IMR-90 (cell line): Measurements from ENCODE around the gene CTSV. TPM values are rescaled to one million over a fixed set of nuclear protein-coding genes. Genes with fewer than 3 reads are reported as not detected.

ENCODE experiments used
- ATAC-seq: fragments of 200-7000 bp; cut with Tn5 transposase; 2 replicates; pipeline ENCODE4 v1.9.1; 2020; ENCODE audit warnings: low read depth, mild to moderate bottlenecking, moderate library complexity
- BruUV-seq: library from RNA; stranded (reverse); fragments of 400-500 nt; replicated peaks from 2 replicates; lab custom pipeline; 2021; lab: Mats Ljungman, UMichigan
- CTCF ChIA-PET: fragments of 300-600 bp; formaldehyde crosslinking; extraction: SDS; loops from one replicate; lab custom pipeline; 2021; ENCODE audit warnings: antibody characterized with exemption; lab: Yijun Ruan, JAX
- POLR2A ChIA-PET: fragments of 300-600 bp; sonication (Branson Sonifier 250); formaldehyde crosslinking; loops from one replicate; lab custom pipeline; 2022; ENCODE audit warnings: antibody characterized with exemption; ENCODE audit not compliant: unreplicated experiment; lab: Charles Lee
- DNase-seq: peaks from one replicate; pipeline ENCODE4 v3.0.0; 2013
- H2AFZ ChIP-seq: replicated peaks from 2 replicates; pipeline ENCODE3; 2013; ENCODE audit warnings: low read length, mild to moderate bottlenecking; ENCODE audit not compliant: poor library complexity
- H2AK5ac ChIP-seq: 2 replicates; pipeline ENCODE4 v1.6.1; 2013; ENCODE audit warnings: low read depth, low read length, inconsistent platforms
- H2AK9ac ChIP-seq: replicated peaks from 2 replicates; pipeline ENCODE3; 2013; ENCODE audit warnings: mild to moderate bottlenecking, low read depth, low read length, moderate library complexity; ENCODE audit not compliant: poor library complexity
- H2BK120ac ChIP-seq: 2 replicates; pipeline ENCODE4 v1.6.1; 2013; ENCODE audit warnings: low read depth, low read length, inconsistent platforms
- H2BK15ac ChIP-seq: 3 replicates; pipeline ENCODE4 v1.6.1; 2013; ENCODE audit warnings: low read depth, low read length, inconsistent platforms
- H2BK20ac ChIP-seq: 2 replicates; pipeline ENCODE4 v1.6.1; 2013; ENCODE audit warnings: low read depth, mild to moderate bottlenecking, inconsistent platforms, low read length, moderate library complexity
- H2BK5ac ChIP-seq: 2 replicates; pipeline ENCODE4 v1.6.1; 2013; ENCODE audit warnings: mild to moderate bottlenecking, low read depth, low read length, inconsistent platforms; ENCODE audit not compliant: poor library complexity, severe bottlenecking
- H3K14ac ChIP-seq: replicated peaks from 2 replicates; pipeline ENCODE4 v1.6.1; 2013; ENCODE audit warnings: low read depth, low read length, inconsistent platforms
- H3K18ac ChIP-seq: 2 replicates; pipeline ENCODE4 v1.6.1; 2013; ENCODE audit warnings: low read depth, low read length, control low read depth
- H3K23ac ChIP-seq: 2 replicates; pipeline ENCODE4 v1.6.1; 2013; ENCODE audit warnings: low read depth, low read length, inconsistent platforms
- H3K27ac ChIP-seq: 2 replicates; pipeline ENCODE4 v1.5.1; 2013; ENCODE audit warnings: mild to moderate bottlenecking, control low read depth, low read length; ENCODE audit not compliant: insufficient read depth
- H3K27me3 ChIP-seq: 2 replicates; pipeline ENCODE4 v1.6.1; 2013; ENCODE audit warnings: low read length; ENCODE audit not compliant: control insufficient read depth, insufficient read depth
- H3K36me3 ChIP-seq: 2 replicates; pipeline ENCODE4 v1.6.1; 2013; ENCODE audit warnings: low read length, mixed read lengths; ENCODE audit not compliant: control insufficient read depth, insufficient read depth
- H3K4ac ChIP-seq: 2 replicates; pipeline ENCODE4 v1.6.1; 2013; ENCODE audit warnings: low read depth, low read length, inconsistent platforms
- H3K4me1 ChIP-seq: 2 replicates; pipeline ENCODE4 v1.6.1; 2013; ENCODE audit warnings: low read length, mixed read lengths; ENCODE audit not compliant: control insufficient read depth, insufficient read depth
- H3K4me2 ChIP-seq: 2 replicates; pipeline ENCODE4 v1.6.1; 2013; ENCODE audit warnings: low read depth, mild to moderate bottlenecking, control low read depth, low read length, moderate library complexity
- H3K4me3 ChIP-seq: 2 replicates; pipeline ENCODE4 v1.5.1; 2013; ENCODE audit warnings: low read depth, mild to moderate bottlenecking, control low read depth, low read length, moderate library complexity; ENCODE audit not compliant: insufficient read depth
- H3K56ac ChIP-seq: 2 replicates; pipeline ENCODE4 v1.6.1; 2013; ENCODE audit warnings: low read length, inconsistent platforms; ENCODE audit not compliant: insufficient read depth; ENCODE audit errors: extremely low read depth
- H3K79me1 ChIP-seq, 2 experiments: 2 replicates each; pipeline ENCODE4 v1.6.1; 2013; ENCODE audit warnings: low read length in 2 of 2, inconsistent platforms in 1 of 2, low read depth in 1 of 2
- H3K9ac ChIP-seq: 2 replicates; pipeline ENCODE4 v1.6.1; 2013; ENCODE audit warnings: low read depth, low read length, control low read depth
- H3K9me1 ChIP-seq: 2 replicates; pipeline ENCODE4 v1.6.1; 2013; ENCODE audit warnings: low read length, inconsistent platforms; ENCODE audit not compliant: insufficient read depth
- H3K9me3 ChIP-seq: 2 replicates; pipeline ENCODE4 v1.6.1; 2013; ENCODE audit warnings: low read length; ENCODE audit not compliant: control insufficient read depth, insufficient read depth
- H4K20me1 ChIP-seq: 2 replicates; pipeline ENCODE4 v1.6.1; 2013; ENCODE audit warnings: low read length, inconsistent platforms; ENCODE audit not compliant: insufficient read depth
- H4K5ac ChIP-seq: 2 replicates; pipeline ENCODE4 v1.6.1; 2013; ENCODE audit warnings: mild to moderate bottlenecking, low read depth, low read length, control low read depth
- H4K8ac ChIP-seq, 2 experiments: 2 replicates each; pipeline ENCODE4 v1.6.1; 2013; ENCODE audit warnings: low read depth in 2 of 2, low read length in 2 of 2, control low read depth in 1 of 2, inconsistent platforms in 1 of 2
- H4K91ac ChIP-seq: 2 replicates; pipeline ENCODE4 v1.6.1; 2013; ENCODE audit warnings: low read depth, low read length, inconsistent platforms; ENCODE audit not compliant: insufficient read depth
- CEBPB ChIP-seq: IDR thresholded peaks from 2 replicates; pipeline ENCODE4 v1.6.1; 2012; ENCODE audit warnings: low read depth, low read length, improper control_type of control experiment
- CTCF ChIP-seq: conservative IDR thresholded peaks from 2 replicates; pipeline ENCODE4 v1.5.1; 2012; ENCODE audit warnings: mild to moderate bottlenecking, low read depth, low read length, improper control_type of control experiment
- FOS ChIP-seq: fragments of 150-350 bp; IDR thresholded peaks from 2 replicates; pipeline ENCODE4 v1.6.1; 2016; ENCODE audit warnings: low read depth, low read length
- POLR2A ChIP-seq: IDR thresholded peaks from 2 replicates; pipeline ENCODE4 v1.6.1; 2012; ENCODE audit warnings: mild to moderate bottlenecking, low read depth, low read length
- RCOR1 ChIP-seq: IDR thresholded peaks from 2 replicates; pipeline ENCODE4 v1.6.1; 2012; ENCODE audit warnings: mild to moderate bottlenecking, low read length, improper control_type of control experiment; ENCODE audit not compliant: insufficient replicate concordance
- SMC3 ChIP-seq: fragments of 150-350 bp; IDR thresholded peaks from 2 replicates; pipeline ENCODE4 v1.6.1; 2016; ENCODE audit warnings: low read depth, mild to moderate bottlenecking, antibody characterized with exemption, low read length, moderate library complexity
- WGBS, 2 experiments: methylation state at CpG; one replicate each; pipeline versions ENCODE4 v1.1.5 to v1.1.7; 2013; ENCODE audit warnings: missing lambda C conversion rate in 2 of 2; ENCODE audit not compliant: insufficient read length in 1 of 2; ENCODE audit errors: extremely low coverage in 2 of 2; 5-methylcytosine and 5-hydroxymethylcytosine counted together
- dilution Hi-C: fragments of 300-500 bp; cut with HindIII; formaldehyde crosslinking; loops from one replicate; pipeline ENCODE4 v1.14.3; 2018; ENCODE audit warnings: low sequenced_read_pairs; ENCODE audit not compliant: unreplicated experiment
- in situ Hi-C: fragments of 300-500 bp; cut with MboI; formaldehyde crosslinking; loops from 3 replicates; pipeline ENCODE4 v1.14.3; 2019; ENCODE audit warnings: low sequenced_read_pairs, inconsistent platforms, mixed read lengths
- intact Hi-C: fragments of 100-400 bp; cut with micrococcal nuclease; formaldehyde crosslinking; loops from 2 replicates; pipeline ENCODE4 v1.10.0; 2022
- polyA plus RNA-seq, 3 experiments: library from polyadenylated mRNA; depleted of rRNA; stranded (reverse); fragments of >200 nt; gene quantifications; 2 replicates each; pipeline ENCODE4 v1.2.3, GENCODE V29; 2012; ENCODE audit warnings: low replicate concordance in 1 of 3
- total RNA-seq: library from RNA; depleted of rRNA; stranded (reverse); fragments of >200 nt; gene quantifications from 2 replicates; pipeline ENCODE4 v1.2.3, GENCODE V29; 2012

The CTSV gene
- total and polyA plus RNA-seq, 2 of the 4 experiments (the other 2 are of a cell fraction): 0.54 to 0.75 TPM

- no peaks in the 10 kb centered on the region for H3K79me1 ChIP-seq
- POLR2A ChIA-PET: no interaction called here
- no peak overlapping the region for H4K5ac ChIP-seq
- H3K4me1 ChIP-seq: no peaks in the 10 kb centered on the region
- no peak overlapping the region for H2BK15ac ChIP-seq
- H3K9me1 ChIP-seq: no peaks in the 10 kb centered on the region
- H2AFZ ChIP-seq: no peak overlapping the region
- H2BK5ac ChIP-seq: no peak overlapping the region
- TF ChIP-seq POLR2A (no peak), CTCF (no peak), RCOR1 (no peak), FOS (no peak), CEBPB (no peak), SMC3 (no peak)
- H3K4ac ChIP-seq: no peak overlapping the region
- ATAC-seq (no peak), DNase-seq (no peak)
- no peak overlapping the region for H2AK5ac ChIP-seq
- no peak overlapping the region for H3K56ac ChIP-seq
- H4K20me1 ChIP-seq: no peaks in the 10 kb centered on the region
- in situ Hi-C loops (no loop called here), intact Hi-C loops (no loop called here), dilution Hi-C loops (no loop called here)
- H4K91ac ChIP-seq: no peak overlapping the region
- H3K23ac ChIP-seq: no peak overlapping the region
- H3K4me3 ChIP-seq: no peak overlapping the region
- CTCF ChIA-PET: no interaction called here
- no peak overlapping the region for H4K8ac ChIP-seq
- H3K9me3 ChIP-seq: no peaks in the 10 kb centered on the region
- H3K36me3 ChIP-seq: no peaks in the 10 kb centered on the region
- H2BK20ac ChIP-seq: no peak overlapping the region
- H3K27ac ChIP-seq: no peak overlapping the region
- no peak overlapping the region for H3K14ac ChIP-seq
- no peak overlapping the region for H3K18ac ChIP-seq
- no peak overlapping the region for H2BK120ac ChIP-seq
- H3K27me3 ChIP-seq: peaks cover 4% of the 10 kb centered on the region; the same call in 1 of the 2 replicates
- BruUV-seq: no TSS peak
- H3K9ac ChIP-seq: no peak overlapping the region
- WGBS, 2 experiments: no CpG with 5 or more reads among the region's 3 CpGs
- H3K4me2 ChIP-seq: no peak overlapping the region
- H2AK9ac ChIP-seq: no peak overlapping the region
These were observed 14.8 kb upstream of the CTSV start for GRCh38 chr9:97053717-97054116.
